Fibroblast of skin of right biceps (primary cell): ENCODE data around the gene LONRF2.

Experiments used
- DNase-seq: peaks from one replicate; pipeline ENCODE4 v3.0.0-alpha.2; 2013

Gene LONRF2

DNA sequence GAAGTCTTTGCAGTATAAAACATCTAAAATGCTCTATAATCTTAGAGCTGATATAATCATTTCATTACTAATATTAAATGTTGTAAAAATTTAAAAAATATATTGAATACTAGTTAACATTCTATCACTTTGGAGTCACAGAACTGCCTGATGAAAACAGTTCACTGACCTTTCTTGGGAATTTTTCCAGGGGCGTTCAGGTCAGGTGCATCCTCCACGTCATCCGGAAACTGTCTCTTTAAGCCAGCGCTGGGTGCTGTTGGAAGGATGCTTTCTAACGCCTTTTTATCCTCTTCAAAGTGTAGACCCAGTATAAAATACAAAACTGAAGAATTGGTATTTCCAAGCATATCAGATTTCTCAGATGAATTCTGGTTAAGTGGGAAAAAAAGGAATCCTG lies 22.8 kb downstream of the LONRF2 start:
- DNase-seq, result no peak

DNA sequence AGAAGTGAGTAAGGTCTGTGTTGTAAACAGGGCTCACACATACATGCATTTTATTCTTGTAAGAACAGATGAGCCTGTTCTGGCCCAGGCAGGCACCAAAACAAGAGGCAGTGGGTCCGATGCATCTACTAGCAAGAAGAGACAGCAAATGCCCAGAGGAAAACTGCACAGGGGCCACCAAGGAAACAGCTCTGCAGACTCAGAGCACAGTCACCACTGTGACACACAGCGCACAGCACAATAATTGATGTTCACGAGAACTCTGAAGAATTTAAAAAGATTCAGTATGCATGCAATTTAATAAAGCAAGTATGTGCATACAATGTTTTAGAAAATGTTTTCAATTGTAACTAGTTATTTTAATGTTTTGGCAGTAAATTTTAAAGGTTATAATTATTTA lies 24.8 kb downstream of the LONRF2 start:
- DNase-seq, result no peak

DNA sequence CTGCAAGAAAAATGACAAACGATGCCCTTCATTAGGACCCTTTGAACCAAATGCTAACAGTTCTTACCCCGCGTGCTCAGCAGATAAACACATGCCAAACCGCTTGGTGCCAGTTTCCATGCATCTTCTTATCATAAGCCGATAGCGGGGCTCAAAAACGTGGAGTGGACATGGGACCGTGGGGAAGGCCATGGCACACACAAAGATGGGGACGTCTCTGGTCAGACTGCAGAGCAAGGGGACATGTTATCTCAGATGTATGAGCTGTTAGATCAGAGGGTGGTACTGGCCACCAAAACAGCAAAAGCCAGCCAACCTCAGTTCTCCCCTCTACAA lies 28.2 kb downstream of the LONRF2 start:
- no peak for DNase-seq

DNA sequence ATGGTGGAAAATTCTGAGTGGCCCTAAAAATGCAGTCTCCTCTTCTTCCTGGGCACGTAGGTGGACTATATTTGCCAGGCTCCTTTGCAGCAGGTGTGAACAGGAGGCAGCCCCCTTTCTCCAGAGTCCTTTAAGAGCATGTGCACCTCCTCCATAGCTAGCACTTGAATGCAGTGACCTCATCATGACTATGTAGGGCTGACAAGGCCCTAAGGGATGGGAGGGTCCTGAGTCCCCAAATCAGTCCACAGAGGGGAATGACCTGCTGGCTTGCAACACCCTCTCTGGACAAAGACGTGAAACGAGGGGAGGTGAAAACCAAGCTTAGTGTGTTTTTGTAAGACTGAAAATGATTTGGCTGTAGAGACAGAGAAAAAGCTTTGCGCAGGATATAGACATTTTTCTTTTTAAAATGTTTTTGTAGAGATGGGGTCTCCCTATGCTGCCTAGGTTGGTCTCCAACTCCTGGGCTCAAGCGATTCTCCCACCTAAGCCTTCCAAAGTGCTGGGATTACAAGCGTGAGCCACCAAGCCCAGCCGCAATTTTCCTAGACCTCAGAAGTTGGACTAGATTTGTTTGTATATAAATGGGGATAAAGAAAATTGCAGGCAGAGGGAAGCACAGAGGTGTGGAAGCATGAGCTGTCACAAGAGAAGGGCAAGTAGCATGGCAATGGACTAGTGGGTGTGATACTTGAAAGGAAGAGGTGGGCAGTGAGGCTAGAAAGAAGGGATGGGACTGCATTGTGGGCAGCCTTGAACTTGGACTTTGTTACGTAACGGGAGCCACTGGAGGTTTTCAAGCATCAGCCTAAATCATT lies 28.8 kb downstream of the LONRF2 start:
- no peak for DNase-seq

DNA sequence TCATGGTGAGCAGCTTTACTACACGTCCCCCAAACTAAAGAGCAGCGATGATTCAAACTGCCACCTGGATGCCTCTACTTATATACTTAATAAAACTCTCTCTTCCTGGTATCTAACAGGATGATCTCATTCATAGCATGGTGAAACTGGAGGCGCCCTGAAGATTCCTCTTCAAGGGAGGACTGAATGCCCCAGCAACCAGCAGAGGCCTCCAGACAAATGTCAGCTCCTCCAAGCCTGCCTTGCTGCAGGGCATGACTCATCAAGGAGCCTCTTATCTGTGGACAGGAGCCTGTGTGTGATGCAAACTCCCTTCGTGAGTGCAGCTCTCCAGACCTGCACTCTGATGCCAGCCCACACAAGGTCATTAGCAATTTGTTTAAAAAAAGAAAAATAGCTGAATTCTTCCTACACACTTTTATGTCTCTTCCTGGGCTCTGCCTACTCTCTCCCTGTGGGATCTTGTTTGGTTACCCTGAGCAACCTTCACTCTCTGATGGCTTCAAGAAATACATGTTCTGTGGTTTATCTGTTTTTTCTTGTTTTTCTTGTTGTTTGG lies 30.2 kb downstream of the LONRF2 start:
- peak; percentile 86 for DNase-seq

DNA sequence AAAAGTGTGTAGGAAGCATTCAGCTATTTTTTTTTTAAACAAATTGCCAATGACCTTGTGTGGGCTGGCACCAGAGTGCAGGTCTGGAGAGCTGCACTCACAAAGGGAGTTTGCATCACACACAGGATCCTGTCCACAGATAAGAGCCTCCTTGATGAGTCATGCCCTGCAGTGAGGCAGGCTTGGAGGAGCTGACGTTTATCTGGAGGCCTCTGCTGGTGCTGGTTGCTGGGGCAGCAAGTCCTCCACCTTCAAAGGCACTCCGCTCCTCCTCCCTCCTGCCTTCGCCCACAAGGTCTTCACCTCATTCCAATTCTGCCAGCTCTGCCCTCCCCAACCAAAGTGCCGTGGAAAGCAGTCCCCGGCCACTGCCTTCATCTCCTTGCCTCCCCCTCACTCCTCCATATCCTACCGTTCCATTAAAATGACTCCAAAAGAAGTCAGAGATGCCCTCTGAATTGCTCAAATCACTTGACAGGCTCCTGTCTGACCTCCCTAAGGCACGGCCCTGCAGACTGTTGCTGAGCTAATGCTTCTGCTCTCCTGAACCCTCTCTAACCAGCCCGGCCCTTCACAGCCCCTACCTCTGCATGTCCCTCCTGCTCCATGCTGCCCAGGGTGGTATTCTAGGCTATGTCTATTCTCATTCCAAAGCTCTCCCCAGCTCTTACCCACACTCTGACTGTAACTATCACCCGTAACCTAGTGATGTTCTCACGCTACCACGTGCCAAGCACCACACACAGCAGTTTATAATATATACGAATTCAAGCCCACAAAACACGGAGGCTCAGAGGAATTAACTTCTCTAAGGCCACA lies 30.9 kb downstream of the LONRF2 start:
- DNase-seq, result peak; percentile 96

DNA sequence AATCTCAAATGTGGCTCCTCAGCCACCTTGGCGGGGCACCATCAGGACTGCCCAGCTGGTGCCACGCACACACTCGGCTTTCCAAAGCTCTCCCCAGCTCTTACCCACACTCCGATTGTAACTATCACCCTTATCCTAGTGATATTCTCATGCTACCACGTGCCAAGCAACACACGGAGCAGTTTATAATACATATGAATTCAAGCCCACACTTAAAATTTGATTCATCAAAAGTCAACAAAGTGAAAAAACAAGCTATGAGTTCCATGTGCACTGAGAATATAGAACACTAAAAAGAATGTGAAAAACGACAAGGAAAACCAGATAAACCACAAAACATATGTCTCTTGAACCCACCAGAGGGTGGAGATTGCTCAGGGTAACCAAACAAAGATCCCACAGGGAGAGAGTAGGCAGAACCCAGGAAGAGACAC lies 31.6 kb downstream of the LONRF2 start:
- no peak for DNase-seq

DNA sequence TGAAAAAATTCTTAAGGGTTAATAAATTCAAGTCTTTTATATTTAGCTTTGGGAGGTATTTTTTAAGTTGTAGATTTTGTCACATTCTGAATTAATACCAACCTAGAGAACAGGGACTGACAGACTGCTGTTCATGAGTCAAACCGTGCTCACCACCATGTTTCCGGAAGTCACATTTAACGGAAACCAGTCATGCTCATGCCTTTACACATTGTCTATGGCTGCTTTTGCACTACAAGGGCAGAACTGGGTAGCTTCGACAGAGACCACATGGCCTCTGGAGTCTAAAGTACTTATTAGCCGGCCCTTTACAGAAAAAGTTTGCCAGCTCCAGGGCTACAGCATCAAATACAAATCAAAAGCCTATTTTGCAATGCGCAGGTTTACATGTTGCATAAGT lies 33.3 kb downstream of the LONRF2 start:
- no peak for DNase-seq

DNA sequence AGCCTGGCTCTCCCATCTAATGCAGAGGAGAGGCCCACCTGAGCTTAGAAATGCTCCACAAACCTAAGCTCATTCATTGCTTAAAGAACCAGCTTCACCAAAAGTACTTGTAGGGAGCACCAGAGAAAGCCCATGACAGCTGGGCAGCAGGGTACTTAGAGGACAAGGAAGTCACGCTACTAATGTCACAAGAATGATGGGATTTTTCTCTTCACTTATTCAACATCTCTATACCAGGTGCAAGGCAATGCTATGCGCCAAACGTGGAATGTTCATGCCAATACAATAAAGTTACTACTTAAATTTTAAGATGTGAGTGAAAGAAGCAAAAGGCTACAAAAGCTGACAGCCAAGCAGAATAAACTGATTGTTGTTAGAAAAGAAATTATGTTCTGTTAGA lies 36.0 kb downstream of the LONRF2 start:
- no peak for DNase-seq

DNA sequence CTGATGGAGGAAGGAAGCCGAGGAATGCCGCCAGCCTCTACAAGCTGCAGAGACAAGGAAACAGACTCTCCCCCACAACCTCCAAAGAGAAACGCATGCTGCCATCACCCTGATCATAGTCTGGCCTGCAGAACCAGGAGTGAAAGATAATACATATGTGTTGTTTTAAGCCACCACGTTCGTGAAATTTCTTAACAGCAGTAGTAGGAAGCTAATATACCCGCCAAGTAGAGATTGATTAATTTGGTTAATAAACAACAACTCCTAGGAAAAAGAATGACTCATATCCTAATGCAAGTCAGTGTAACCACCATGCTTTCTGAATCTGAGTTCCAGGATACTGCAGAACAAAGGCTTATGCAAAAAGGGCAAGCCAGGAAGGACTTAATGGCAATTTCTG lies 36.6 kb downstream of the LONRF2 start:
- DNase-seq, result peak; percentile 81

DNA sequence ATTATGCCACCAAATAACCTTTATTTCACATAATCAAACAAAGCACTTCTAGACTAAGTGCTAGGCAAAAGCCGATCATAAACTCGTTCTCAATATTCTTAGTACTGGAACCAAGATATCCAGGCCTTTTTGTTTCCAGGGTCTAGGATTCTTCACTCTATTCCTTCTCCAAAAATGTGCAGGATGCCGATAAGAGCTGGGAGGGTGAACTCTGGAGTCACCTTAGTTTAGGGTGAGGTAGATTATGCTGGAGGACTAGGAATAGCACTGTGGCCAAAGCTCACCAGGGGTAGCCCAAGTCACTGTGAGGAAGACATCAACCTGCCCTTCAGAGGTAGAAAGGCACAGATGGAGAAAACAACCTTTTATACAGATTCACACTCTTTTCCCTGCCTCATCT lies 37.3 kb downstream of the LONRF2 start:
- DNase-seq, result no peak

DNA sequence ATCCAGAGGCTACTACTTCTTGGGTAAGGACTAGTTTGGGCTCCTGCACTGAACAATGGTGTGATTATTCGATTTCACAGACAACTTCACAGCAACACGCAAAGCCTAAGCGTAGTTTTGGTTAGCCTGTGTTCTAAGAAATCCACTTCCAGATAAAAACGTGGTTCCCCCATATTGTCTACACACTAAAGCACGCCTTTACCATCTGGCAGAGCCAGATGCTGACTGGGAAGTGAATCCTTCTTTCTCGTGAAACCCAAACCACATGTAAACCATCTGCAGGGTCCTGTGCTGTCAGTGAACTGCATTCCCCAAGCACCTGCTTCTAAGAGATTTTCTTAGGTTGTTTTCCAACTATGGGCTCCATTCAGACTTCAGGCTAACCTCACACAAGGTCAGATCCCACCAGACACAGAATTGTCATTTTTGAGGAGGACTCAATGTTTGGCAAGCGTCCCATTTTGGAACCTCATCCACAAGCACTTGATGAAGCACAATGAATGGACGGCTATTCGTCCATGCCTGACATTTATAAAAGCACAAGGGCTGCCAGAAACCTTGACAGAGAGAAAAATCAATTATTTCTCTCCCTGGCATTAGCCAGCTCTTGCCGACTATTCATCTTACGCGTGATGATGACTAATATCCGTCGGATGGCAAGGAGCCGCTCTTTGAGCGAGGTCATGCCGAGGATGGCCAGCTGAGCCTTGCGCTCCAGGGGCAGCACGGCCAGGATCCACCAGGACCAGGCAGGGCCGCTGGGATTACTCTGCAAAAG lies 38.4 kb downstream of the LONRF2 start:
- DNase-seq, result no peak

DNA sequence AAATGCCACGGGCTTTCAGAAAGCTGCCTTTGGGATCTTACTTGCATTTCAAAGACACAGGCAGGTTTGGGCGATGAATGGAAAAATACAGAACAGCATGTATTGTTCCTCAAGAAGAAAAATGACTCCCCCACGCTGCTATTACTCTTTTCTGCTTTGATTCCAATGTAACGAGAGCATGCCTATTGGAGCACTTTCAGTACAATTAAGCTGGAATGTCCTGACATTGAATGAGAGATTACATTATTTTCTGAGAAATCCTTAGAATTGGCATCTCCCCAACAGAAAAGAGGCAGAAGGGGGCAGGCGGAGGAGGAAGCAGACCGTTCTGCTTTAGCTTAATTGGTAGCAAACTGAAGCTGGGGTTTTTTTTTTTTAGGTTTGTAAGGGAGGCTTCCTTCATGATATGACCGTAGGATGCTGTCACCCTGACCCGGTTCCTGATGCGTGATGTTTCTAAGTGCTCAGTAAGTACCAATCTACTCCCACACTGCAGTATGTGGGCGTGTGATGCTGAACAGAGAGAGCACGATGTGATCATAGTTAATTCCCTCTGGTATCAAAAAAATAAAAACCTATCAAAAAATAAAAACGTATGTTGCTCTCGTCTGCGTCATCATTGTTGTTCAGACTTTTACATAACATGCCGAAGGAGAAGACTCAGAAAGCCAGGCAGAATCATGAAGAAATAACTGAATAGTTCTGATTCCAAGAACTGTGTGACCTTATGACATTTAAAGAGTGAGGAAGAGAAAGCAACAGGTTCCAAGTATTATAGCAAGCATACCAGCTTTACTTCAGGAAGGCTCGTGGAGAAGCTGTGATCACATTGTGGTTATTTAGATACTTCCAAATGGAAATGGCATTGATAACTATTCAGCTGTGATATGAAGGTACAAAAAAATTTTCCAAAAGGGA lies 40.5 kb downstream of the LONRF2 start:
- peak; percentile 41 for DNase-seq

DNA sequence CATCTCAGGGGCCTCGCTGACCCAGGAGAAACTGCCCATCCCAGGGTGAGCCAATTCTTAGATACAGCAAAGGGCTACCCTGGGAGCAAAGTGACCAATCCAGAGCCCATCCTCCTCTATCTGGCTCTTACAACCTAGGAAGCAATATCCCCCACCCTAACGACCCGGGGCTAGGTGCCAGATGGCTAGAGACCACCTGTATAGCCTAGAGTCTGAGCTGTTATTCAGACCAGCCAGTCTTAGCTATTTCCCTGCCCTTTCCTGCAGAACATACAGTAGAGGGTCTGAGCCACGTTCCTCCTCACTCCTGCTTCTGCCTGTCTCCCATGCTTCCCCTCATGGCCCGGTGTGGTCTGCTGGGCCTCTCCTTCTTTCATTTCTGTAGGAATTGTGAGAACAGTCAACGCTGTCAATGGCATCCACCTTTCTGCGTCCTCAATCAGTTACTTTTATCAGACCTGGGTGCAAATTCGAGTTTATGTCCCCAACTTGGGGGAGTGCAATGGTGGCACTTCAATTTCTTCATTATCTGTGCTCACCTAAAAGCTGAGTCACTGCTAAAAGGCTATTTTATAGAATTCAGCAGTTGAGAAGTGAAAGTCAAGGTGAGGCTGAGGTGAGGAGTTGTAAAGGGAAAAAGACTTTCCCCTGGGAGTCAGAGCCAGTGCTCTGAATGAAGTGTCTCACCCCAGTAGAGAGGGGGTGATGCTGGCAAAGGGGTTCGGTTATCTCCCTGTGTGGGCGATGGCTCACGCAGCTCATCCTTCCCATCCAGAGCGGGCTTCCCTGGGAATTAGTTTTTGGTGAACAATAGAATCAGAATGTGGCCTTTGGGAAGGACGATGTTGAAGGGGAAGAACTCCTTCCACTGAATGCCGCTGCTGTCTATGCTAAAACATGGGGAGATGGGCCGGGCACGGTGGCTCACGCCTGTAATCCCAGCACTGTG lies 42.4 kb downstream of the LONRF2 start:
- no peak for DNase-seq

DNA sequence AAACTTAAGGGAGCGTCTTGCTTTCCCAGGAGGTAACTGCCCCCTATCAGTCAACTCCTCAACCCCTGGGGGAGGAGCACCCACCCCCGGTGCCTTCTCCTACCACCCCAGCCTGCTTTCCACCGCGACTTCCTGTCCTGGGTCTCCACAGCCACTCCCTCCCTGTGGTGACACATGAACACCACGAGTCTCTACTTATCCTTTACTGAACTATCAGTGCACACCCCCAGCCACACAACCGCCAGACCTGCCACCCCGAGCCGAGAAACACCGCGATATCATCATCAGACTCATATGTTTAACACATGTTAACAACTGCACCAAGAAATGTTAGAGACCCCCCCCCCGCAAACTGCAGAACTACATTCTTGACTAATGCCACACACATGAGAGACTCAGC lies 43.3 kb downstream of the LONRF2 start:
- peak; percentile 26 for DNase-seq

DNA sequence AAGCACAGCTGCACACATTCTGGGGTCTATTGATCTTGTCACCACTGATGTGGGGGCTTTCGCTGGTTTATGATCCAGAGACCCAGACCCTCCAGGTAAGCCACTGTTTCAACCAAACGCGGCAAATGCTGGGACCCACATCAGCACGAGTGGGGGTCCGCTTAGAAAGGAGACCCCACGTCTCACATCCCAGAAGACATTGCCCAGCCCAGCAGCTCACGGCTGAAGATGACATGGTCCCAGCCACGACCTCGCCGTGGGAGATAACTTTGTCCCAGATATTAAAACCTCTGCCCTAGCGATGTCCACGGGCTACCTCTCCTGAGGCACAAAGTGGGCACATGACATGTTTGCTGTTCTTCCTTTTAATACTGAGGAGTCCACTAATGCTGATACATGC lies 43.8 kb downstream of the LONRF2 start:
- no peak for DNase-seq

DNA sequence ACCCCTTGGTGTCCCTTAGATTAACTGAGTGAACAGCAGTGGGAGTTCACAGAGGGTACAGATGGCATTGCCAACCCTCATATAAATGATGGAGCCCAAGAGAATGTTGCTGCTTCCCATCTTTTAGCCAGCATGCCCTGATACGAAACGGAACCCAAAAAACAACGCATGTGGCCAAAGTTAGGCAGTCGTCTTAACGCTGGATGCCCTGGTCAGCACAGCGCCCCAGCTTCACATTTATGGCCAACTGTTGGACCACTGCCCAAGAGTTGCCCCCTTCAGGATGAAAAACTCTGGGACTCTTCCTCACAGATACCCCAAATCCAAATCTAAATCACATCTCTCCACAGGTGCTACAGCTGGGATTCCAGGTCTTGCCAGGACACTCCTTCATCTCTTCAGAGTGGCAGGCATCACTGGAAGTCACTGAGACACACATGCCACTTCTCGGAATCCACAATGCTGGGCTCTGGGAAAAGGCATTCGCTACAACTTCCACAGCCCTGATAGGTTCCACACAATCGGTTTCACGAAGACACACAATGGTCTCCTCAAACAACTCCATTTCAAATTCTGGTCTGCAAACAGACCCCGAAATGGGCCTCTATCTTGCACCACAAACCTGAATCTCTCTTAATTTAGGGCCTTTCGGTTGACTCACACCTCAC lies 44.6 kb downstream of the LONRF2 start:
- no peak for DNase-seq

DNA sequence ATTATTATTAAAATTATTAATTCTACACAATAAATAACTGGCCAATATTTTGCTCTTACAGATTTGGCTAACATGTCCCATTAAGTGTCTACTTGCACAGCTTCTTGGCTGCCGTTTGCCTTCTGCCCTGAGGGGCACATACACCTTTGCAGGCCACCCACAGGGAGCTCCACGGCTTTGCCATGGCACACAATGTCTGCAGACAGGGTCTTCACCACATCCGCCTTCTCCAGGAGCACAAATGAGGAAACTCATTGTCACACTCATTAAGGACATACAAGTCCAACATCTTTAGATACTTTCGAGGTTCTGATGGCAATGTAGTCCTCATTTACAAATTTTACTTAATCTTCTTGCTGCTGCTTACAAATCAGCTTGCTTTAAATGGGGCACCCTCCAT lies 45.6 kb downstream of the LONRF2 start:
- DNase-seq, result no peak

DNA sequence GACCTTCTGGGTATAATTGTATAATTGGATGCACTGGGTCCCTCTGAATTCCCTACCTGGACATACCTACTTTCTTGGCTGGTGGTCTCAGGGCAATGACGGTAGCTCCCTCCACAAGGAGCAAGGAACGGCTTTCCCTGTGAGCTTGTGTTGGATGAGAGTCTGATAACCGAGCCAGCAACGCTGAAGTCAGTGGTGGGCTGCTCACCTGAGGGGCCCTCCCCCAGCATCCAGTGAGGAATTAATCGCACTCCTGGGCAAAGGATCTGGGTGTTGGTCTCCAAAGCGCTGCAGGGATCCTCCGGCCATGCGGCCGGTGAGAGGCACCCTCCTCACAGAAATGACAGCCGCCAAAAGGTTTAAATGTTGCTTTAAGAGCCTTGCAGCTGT lies 47.1 kb downstream of the LONRF2 start:
- DNase-seq, result no peak

DNA sequence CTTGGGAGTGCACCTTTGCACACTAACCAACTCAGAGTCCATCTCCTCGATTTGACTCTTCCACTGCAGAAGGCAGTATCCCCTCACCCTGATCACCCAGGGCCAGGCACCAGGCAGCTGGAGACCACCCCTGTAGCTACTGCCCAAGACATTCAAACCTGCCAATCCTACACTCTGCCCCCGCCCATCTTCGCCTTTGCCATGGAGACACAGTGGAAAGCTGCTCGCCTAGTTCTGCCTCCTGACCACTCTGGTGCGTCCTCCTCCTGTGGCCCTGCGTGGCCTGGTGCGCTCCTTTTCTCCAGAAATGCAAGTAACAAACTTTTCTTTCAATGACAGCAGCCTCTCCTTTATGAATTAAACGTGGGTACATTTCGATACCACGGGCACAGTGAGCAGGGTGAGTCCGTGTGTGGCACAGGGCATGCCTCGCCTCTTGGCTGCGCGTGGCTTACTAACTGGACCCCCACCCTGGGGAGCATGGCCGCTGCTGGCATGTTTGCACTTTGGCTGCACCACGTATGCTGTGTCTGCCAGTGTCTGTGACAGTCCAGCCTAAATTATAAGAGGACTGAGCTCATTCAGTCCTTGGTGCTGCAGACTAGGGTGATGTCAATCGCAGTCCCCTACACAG lies 47.6 kb downstream of the LONRF2 start:
- DNase-seq, result no peak
